Testis (tissue), 2 donors: ENCODE results near the gene IER5L.

Experiments
- CTCF ChIP-seq, 3 experiments: fragments of 450-650 bp in 2 of 3; fragments of 200-600 bp in 1 of 3; sonication (generic) in 1 of 3; IDR thresholded peaks; one replicate each; pipeline ENCODE4 v1.5.1; 2016 to 2019; ENCODE audit warnings: antibody characterized with exemption in 3 of 3, mild to moderate bottlenecking in 2 of 3, moderate library complexity in 1 of 3
- POLR2A ChIP-seq: fragments of 450-650 bp; IDR thresholded peaks from one replicate; pipeline ENCODE4 v1.6.1; 2017; ENCODE audit warnings: antibody characterized with exemption, mild to moderate bottlenecking, moderate library complexity

- no peak for TF ChIP-seq POLR2A
- no peak for TF ChIP-seq CTCF (IDR thresholded peaks at IDR 0.05)
Measured at GRCh38 chr9:129193655-129194054, 15.6 kb upstream of the IER5L start.
